GM12878 (cell line): Measurements from ENCODE around the gene NARF. TPM values are rescaled to one million over a fixed set of nuclear protein-coding genes. Genes with fewer than 3 reads are reported as not detected.

Source experiments
- ATAC-seq: fragments of 200-7000 bp; cut with Tn5 transposase; 3 replicates; pipeline ENCODE4 v1.9.1; 2020; ENCODE audit warnings: mild to moderate bottlenecking, moderate library complexity
- BruUV-seq: library from RNA; stranded (reverse); fragments of 400-500 nt; replicated peaks from 2 replicates; lab custom pipeline; 2021; lab: Mats Ljungman, UMichigan
- CTCF ChIA-PET: fragments of 300-600 bp; sonication (Branson Sonifier 250); formaldehyde crosslinking; extraction: SDS; loops from one replicate; lab custom pipeline; 2021; ENCODE audit warnings: inconsistent platforms; lab: Yijun Ruan, JAX
- POLR2A ChIA-PET: fragments of 350-600 bp; formaldehyde crosslinking; extraction: SDS; loops from one replicate; lab custom pipeline; 2021; ENCODE audit warnings: inconsistent platforms; lab: Charles Lee
- RAD21 ChIA-PET: fragments of 300-600 bp; sonication (Branson Sonifier 250); formaldehyde crosslinking; loops from one replicate; lab custom pipeline; 2023; ENCODE audit warnings: antibody characterized with exemption; ENCODE audit not compliant: unreplicated experiment; lab: Charles Lee
- SMC1A ChIA-PET: fragments of 300-600 bp; sonication (Branson Sonifier 250); formaldehyde crosslinking; loops from one replicate; lab custom pipeline; 2023; ENCODE audit not compliant: unreplicated experiment, uncharacterized antibody; lab: Charles Lee
- DNase-seq: peaks from one replicate; pipeline ENCODE4 v3.0.0-alpha.2; 2011; ENCODE audit warnings: low read depth, low spot score
- FAIRE-seq: peaks from 3 replicates; lab custom pipeline; 2011; peaks lifted over from hg19 to GRCh38; lab: Jason Lieb, UNC
- H2AFZ ChIP-seq: 2 replicates; pipeline ENCODE4 v1.6.0; 2011; ENCODE audit warnings: low read depth, low read length, control low read depth; ENCODE audit not compliant: control insufficient read depth
- H3K27ac ChIP-seq: 2 replicates; pipeline ENCODE4 v1.5.1; 2011; ENCODE audit warnings: control low read depth; ENCODE audit not compliant: control insufficient read depth, insufficient read depth
- H3K27me3 ChIP-seq, 2 experiments: replicated peaks in 1 of 2; 2 replicates each; pipeline versions ENCODE4 v1.6.0 to v1.6.1; 2011; ENCODE audit warnings: low read length in 1 of 2; ENCODE audit not compliant: control insufficient read depth in 2 of 2, insufficient read depth in 2 of 2
- H3K36me3 ChIP-seq, 2 experiments: 2 replicates each; pipeline ENCODE4 v1.5.1; 2011; ENCODE audit warnings: low read length in 1 of 2; ENCODE audit not compliant: control insufficient read depth in 2 of 2, insufficient read depth in 2 of 2
- H3K4me1 ChIP-seq: 2 replicates; pipeline ENCODE4 v1.6.1; 2011; ENCODE audit warnings: mild to moderate bottlenecking, low read length, moderate library complexity, mixed read lengths; ENCODE audit not compliant: control insufficient read depth, insufficient read depth
- H3K4me2 ChIP-seq: 2 replicates; pipeline ENCODE4 v1.6.0; 2011; ENCODE audit warnings: control low read depth; ENCODE audit not compliant: control insufficient read depth, insufficient read depth
- H3K4me3 ChIP-seq: fragments of 200-600 bp; sonication (generic); 2 replicates; pipeline ENCODE4 v1.5.1; 2016
- H3K79me2 ChIP-seq: 2 replicates; pipeline ENCODE4 v1.6.0; 2011; ENCODE audit warnings: low read length; ENCODE audit not compliant: control insufficient read depth, insufficient read depth
- H3K9ac ChIP-seq: 2 replicates; pipeline ENCODE4 v1.8.0; 2011; ENCODE audit warnings: low read length, control low read depth, mixed read lengths; ENCODE audit not compliant: control insufficient read depth, insufficient read depth
- H3K9me3 ChIP-seq: replicated peaks from 3 replicates; pipeline ENCODE4 v1.5.1; 2011; ENCODE audit warnings: mild to moderate bottlenecking, low read length; ENCODE audit not compliant: control insufficient read depth, insufficient read depth
- H4K20me1 ChIP-seq: 2 replicates; pipeline ENCODE4 v1.6.0; 2011; ENCODE audit not compliant: control insufficient read depth, insufficient read depth
- IRF4 ChIP-seq: IDR thresholded peaks from 2 replicates; pipeline ENCODE4 v1.6.1; 2011; ENCODE audit warnings: low read depth, low read length
- MYB ChIP-seq: fragments of 150-350 bp; IDR thresholded peaks from 2 replicates; pipeline ENCODE4 v1.6.1; 2014; ENCODE audit warnings: mild to moderate bottlenecking, low read depth, low read length, borderline replicate concordance
- POLR2AphosphoS2 ChIP-seq: IDR thresholded peaks from 2 replicates; pipeline ENCODE4 v1.6.1; 2011; ENCODE audit warnings: low read depth, mild to moderate bottlenecking, low read length, improper control_type of control experiment, moderate library complexity
- SRF ChIP-seq, 2 experiments: IDR thresholded peaks; 2 replicates each; pipeline ENCODE4 v1.6.1; 2011; ENCODE audit warnings: low read depth in 2 of 2, low read length in 2 of 2, mild to moderate bottlenecking in 1 of 2, moderate library complexity in 1 of 2
- ZSCAN29 ChIP-seq: fragments of 450-650 bp; IDR thresholded peaks from 2 replicates; pipeline ENCODE4 v1.6.1; 2017; ENCODE audit warnings: mild to moderate bottlenecking, moderate library complexity
- WGBS: methylation state at CpG from one replicate; pipeline ENCODE4 v1.1.6; 2016; ENCODE audit warnings: low lambda C conversion rate; ENCODE audit not compliant: insufficient replicate concordance, insufficient coverage; ENCODE audit errors: missing lambda C conversion rate; 5-methylcytosine and 5-hydroxymethylcytosine counted together
- in situ Hi-C: fragments of 300-500 bp; cut with MboI; formaldehyde crosslinking; loops from 9 replicates; pipeline ENCODE4 v1.14.3; 2018; ENCODE audit warnings: mixed read lengths
- intact Hi-C: fragments of 100-400 bp; cut with micrococcal nuclease; formaldehyde crosslinking; loops from one replicate; pipeline ENCODE4 v1.14.2; 2022; ENCODE audit not compliant: unreplicated experiment
- polyA plus RNA-seq, 11 experiments: library from polyadenylated mRNA; depleted of rRNA in 4 of 11; unstranded in 6 of 11; stranded (reverse) in 5 of 11; fragments of >200 nt; fragmentation: Nextera tagmentation in 4 of 11; fragmentation: Illumina TruSeq in 1 of 11; extraction: Ambion mirVana in 4 of 11; extraction: Trizol in 1 of 11; gene quantifications; 1 replicate in 1 of 11; 2 replicates in 10 of 11; pipeline versions ENCODE4 v1.2.1 to v1.2.3, GENCODE V29; 2011 to 2016; ENCODE audit warnings: inconsistent platforms in 2 of 11, missing spikeins in 2 of 11, low read depth in 1 of 11
- total RNA-seq, 4 experiments: library from RNA; depleted of rRNA in 3 of 4; stranded (reverse); fragments of >200 nt in 3 of 4; fragmentation: Illumina TruSeq in 1 of 4; extraction: Trizol in 1 of 4; gene quantifications; 2 replicates each; pipeline versions ENCODE4 v1.2.1 to v1.2.3, GENCODE V29; 2013 to 2021
- TF ChIP-seq, protein P1 (sequence below): fragments of 450-650 bp; IDR thresholded peaks from 2 replicates; pipeline ENCODE4 v1.6.1; 2016; ENCODE audit warnings: mild to moderate bottlenecking, moderate library complexity, borderline replicate concordance

NARF gene
- total and polyA plus RNA-seq, 10 of the 15 experiments (the other 5 are each of a cell fraction or from before 2014, with no cell fraction given): 16.7 to 126 (median 47.5) TPM

- intact Hi-C loops (no loop called here), in situ Hi-C loops (no loop called here)
- Histone ChIP-seq H3K27ac (peak overlapping the region; percentile 51), H3K36me3 (no peaks in the 10 kb centered on the region), H2AFZ (peak overlapping the region; percentile 29; the same call in 1 of the 2 replicates), H3K4me2 (peak overlapping the region; percentile 65), H3K4me3 (peak overlapping the region; percentile 97), H3K9me3 (no peaks in the 10 kb centered on the region; the same call in 2 of the 3 replicates), H3K79me2 (peaks cover 2% of the 10 kb centered on the region; the same call in 1 of the 2 replicates), H3K4me1 (0 out of 2 replicates have a peak, but pooled peaks cover 5% of the 10 kb centered on the region), H4K20me1 (peaks cover 5% of the 10 kb centered on the region), H3K9ac (peak overlapping the region; percentile 53; the same call in 1 of the 2 replicates), H3K27me3 (no peaks in the 10 kb centered on the region)
- ChIA-PET CTCF (interaction anchor here (1.0 to 1.7 kb wide), 10 partner anchors 30 to 134 kb away, joined by 3 to 12 read pairs (median 4); no protein-coding TSS in a partner anchor), RAD21 (interaction anchor here (0.9 to 1.5 kb wide), 5 partner anchors 30 to 134 kb away, joined by 3 to 5 read pairs (median 4); no protein-coding TSS in a partner anchor), POLR2A (interaction anchor here (1.1 to 2.3 kb wide), 9 partner anchors 19 to 135 kb away, joined by 3 to 11 read pairs (median 4); no protein-coding TSS in a partner anchor), SMC1A (interaction anchor here (0.9 to 1.8 kb wide), 15 partner anchors 9 to 398 kb away, joined by 3 to 9 read pairs (median 5); partner anchors contain the start of gene FOXK2)
- FAIRE-seq (peak; percentile 85), DNase-seq (no peak), ATAC-seq (0 out of 3 replicates have a peak, but pooled peaks have one; percentile 6)
- TF ChIP-seq, protein P1, sequence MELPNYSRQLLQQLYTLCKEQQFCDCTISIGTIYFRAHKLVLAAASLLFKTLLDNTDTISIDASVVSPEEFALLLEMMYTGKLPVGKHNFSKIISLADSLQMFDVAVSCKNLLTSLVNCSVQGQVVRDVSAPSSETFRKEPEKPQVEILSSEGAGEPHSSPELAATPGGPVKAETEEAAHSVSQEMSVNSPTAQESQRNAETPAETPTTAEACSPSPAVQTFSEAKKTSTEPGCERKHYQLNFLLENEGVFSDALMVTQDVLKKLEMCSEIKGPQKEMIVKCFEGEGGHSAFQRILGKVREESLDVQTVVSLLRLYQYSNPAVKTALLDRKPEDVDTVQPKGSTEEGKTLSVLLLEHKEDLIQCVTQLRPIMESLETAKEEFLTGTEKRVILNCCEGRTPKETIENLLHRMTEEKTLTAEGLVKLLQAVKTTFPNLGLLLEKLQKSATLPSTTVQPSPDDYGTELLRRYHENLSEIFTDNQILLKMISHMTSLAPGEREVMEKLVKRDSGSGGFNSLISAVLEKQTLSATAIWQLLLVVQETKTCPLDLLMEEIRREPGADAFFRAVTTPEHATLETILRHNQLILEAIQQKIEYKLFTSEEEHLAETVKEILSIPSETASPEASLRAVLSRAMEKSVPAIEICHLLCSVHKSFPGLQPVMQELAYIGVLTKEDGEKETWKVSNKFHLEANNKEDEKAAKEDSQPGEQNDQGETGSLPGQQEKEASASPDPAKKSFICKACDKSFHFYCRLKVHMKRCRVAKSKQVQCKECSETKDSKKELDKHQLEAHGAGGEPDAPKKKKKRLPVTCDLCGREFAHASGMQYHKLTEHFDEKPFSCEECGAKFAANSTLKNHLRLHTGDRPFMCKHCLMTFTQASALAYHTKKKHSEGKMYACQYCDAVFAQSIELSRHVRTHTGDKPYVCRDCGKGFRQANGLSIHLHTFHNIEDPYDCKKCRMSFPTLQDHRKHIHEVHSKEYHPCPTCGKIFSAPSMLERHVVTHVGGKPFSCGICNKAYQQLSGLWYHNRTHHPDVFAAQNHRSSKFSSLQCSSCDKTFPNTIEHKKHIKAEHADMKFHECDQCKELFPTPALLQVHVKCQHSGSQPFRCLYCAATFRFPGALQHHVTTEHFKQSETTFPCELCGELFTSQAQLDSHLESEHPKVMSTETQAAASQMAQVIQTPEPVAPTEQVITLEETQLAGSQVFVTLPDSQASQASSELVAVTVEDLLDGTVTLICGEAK: no peak
- TF ChIP-seq ZSCAN29 (no peak), POLR2AphosphoS2 (no peak), IRF4 (no peak), MYB (no peak), SRF (IDR thresholded peaks at IDR 0.05; ENCODE audit: low read depth in 2 of 2, low read length in 2 of 2) (no peak)
- WGBS: 0% methylated on average over 2 of the region's 2 CpGs
- no TSS peak for BruUV-seq
Measured at GRCh38 chr17:82419540-82419939, 39.0 kb upstream of the NARF start.
